ENCODE results near the gene ATAD2B. TPM values are rescaled to one million over a fixed set of nuclear protein-coding genes. Genes with fewer than 3 reads are reported as not detected.

ATAD2B gene
- total and polyA plus RNA-seq, 2 of the 8 experiments (the other 6 are each of a cell fraction or from before 2014, with no cell fraction given), result 3.4 to 16.1 TPM

DNA sequence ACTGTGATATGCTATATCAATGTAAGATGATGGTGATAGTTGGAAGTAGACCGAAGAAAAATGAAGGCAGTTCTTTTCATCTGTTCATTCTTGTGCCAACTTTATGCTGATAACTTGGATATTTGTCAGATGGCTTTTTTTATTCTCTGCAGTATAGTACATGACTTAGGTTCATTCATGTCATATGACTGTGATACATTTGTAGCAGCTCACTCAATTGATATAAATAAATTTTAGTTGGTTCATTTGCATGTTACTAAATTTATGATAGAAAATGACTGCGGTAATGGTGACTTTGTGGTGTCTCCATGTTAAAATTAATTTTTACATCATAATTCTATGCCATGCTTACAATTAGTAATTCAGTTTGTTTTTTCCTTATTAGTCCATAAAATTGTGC is 20.4 kb upstream of the ATAD2B start (continued):
- TF ChIP-seq, protein P1, sequence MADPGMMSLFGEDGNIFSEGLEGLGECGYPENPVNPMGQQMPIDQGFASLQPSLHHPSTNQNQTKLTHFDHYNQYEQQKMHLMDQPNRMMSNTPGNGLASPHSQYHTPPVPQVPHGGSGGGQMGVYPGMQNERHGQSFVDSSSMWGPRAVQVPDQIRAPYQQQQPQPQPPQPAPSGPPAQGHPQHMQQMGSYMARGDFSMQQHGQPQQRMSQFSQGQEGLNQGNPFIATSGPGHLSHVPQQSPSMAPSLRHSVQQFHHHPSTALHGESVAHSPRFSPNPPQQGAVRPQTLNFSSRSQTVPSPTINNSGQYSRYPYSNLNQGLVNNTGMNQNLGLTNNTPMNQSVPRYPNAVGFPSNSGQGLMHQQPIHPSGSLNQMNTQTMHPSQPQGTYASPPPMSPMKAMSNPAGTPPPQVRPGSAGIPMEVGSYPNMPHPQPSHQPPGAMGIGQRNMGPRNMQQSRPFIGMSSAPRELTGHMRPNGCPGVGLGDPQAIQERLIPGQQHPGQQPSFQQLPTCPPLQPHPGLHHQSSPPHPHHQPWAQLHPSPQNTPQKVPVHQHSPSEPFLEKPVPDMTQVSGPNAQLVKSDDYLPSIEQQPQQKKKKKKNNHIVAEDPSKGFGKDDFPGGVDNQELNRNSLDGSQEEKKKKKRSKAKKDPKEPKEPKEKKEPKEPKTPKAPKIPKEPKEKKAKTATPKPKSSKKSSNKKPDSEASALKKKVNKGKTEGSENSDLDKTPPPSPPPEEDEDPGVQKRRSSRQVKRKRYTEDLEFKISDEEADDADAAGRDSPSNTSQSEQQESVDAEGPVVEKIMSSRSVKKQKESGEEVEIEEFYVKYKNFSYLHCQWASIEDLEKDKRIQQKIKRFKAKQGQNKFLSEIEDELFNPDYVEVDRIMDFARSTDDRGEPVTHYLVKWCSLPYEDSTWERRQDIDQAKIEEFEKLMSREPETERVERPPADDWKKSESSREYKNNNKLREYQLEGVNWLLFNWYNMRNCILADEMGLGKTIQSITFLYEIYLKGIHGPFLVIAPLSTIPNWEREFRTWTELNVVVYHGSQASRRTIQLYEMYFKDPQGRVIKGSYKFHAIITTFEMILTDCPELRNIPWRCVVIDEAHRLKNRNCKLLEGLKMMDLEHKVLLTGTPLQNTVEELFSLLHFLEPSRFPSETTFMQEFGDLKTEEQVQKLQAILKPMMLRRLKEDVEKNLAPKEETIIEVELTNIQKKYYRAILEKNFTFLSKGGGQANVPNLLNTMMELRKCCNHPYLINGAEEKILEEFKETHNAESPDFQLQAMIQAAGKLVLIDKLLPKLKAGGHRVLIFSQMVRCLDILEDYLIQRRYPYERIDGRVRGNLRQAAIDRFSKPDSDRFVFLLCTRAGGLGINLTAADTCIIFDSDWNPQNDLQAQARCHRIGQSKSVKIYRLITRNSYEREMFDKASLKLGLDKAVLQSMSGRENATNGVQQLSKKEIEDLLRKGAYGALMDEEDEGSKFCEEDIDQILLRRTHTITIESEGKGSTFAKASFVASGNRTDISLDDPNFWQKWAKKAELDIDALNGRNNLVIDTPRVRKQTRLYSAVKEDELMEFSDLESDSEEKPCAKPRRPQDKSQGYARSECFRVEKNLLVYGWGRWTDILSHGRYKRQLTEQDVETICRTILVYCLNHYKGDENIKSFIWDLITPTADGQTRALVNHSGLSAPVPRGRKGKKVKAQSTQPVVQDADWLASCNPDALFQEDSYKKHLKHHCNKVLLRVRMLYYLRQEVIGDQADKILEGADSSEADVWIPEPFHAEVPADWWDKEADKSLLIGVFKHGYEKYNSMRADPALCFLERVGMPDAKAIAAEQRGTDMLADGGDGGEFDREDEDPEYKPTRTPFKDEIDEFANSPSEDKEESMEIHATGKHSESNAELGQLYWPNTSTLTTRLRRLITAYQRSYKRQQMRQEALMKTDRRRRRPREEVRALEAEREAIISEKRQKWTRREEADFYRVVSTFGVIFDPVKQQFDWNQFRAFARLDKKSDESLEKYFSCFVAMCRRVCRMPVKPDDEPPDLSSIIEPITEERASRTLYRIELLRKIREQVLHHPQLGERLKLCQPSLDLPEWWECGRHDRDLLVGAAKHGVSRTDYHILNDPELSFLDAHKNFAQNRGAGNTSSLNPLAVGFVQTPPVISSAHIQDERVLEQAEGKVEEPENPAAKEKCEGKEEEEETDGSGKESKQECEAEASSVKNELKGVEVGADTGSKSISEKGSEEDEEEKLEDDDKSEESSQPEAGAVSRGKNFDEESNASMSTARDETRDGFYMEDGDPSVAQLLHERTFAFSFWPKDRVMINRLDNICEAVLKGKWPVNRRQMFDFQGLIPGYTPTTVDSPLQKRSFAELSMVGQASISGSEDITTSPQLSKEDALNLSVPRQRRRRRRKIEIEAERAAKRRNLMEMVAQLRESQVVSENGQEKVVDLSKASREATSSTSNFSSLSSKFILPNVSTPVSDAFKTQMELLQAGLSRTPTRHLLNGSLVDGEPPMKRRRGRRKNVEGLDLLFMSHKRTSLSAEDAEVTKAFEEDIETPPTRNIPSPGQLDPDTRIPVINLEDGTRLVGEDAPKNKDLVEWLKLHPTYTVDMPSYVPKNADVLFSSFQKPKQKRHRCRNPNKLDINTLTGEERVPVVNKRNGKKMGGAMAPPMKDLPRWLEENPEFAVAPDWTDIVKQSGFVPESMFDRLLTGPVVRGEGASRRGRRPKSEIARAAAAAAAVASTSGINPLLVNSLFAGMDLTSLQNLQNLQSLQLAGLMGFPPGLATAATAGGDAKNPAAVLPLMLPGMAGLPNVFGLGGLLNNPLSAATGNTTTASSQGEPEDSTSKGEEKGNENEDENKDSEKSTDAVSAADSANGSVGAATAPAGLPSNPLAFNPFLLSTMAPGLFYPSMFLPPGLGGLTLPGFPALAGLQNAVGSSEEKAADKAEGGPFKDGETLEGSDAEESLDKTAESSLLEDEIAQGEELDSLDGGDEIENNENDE (IDR thresholded peaks at IDR 0.05; ENCODE audit: insufficient replicate concordance, low read length), result no peak
- no peak for TF ChIP-seq SIX5 (IDR thresholded peaks at IDR 0.05; ENCODE audit: low read depth, low read length)
- TF ChIP-seq, protein P2, sequence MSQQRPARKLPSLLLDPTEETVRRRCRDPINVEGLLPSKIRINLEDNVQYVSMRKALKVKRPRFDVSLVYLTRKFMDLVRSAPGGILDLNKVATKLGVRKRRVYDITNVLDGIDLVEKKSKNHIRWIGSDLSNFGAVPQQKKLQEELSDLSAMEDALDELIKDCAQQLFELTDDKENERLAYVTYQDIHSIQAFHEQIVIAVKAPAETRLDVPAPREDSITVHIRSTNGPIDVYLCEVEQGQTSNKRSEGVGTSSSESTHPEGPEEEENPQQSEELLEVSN (IDR thresholded peaks at IDR 0.05), result no peak
- TF ChIP-seq BCL11A (IDR thresholded peaks at IDR 0.05; ENCODE audit: low read depth in 2 of 2, low read length in 2 of 2), result no peak

Data from H1 (cell line).